Activated naive CD4-positive, alpha-beta T cell treated with anti-CD3 and anti-CD28 coated beads, Interleukin-2, amount 10 ng/mL, durations not matched to agents 7 days and 5 days (primary cell): ENCODE data around the gene BCL11A.

Source experiments
- CTCF ChIA-PET: fragments of 350-600 bp; sonication (Branson Sonifier 250); formaldehyde crosslinking; loops from one replicate; lab custom pipeline; 2021; ENCODE audit warnings: antibody characterized with exemption; lab: Charles Lee
- DNase-seq: peaks from one replicate; pipeline ENCODE4 v3.0.0-alpha.2; 2020
- H3K27ac Mint-ChIP-seq: one replicate; pipeline ENCODE4 v1.8.0; 2021; ENCODE audit warnings: mild to moderate bottlenecking, moderate library complexity, mixed read lengths
- H3K27me3 Mint-ChIP-seq: one replicate; pipeline ENCODE4 v1.8.0; 2021; ENCODE audit warnings: mild to moderate bottlenecking, mixed read lengths
- H3K36me3 Mint-ChIP-seq: one replicate; pipeline ENCODE4 v1.8.0; 2021; ENCODE audit warnings: mixed read lengths
- H3K4me1 Mint-ChIP-seq: one replicate; pipeline ENCODE4 v1.8.0; 2021; ENCODE audit warnings: mixed read lengths
- H3K4me3 Mint-ChIP-seq: one replicate; pipeline ENCODE4 v1.8.0; 2021; ENCODE audit warnings: mild to moderate bottlenecking, moderate library complexity, mixed read lengths
- H3K9me3 Mint-ChIP-seq: one replicate; pipeline ENCODE4 v1.8.0; 2021; ENCODE audit warnings: mixed read lengths

The BCL11A gene

DNA sequence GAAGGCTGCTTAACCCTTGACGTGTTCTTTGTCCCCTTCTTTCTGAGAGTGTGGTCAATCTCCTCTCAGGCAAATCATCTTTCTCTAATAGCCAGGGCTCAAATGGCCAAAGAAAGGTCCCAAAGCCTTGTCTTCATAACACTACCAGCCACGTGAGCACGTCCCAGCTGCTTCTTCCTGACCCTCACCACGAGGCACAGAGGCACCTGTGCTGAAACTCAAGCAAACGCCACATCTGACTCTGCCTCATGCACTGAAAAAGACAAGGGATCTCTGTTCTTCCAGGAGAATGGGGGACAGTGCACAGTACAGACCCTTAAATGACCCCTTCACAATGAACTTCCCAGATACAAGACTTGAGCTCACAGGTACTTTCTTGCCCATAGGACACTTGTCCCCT is 31.8 kb downstream of the BCL11A start:
- H3K27ac Mint-ChIP-seq: no peak overlapping the region
- no peak overlapping the region for H3K4me3 Mint-ChIP-seq
- H3K27me3 Mint-ChIP-seq: no peaks in the 10 kb centered on the region
- CTCF ChIA-PET: no interaction called here
- H3K9me3 Mint-ChIP-seq: no peaks in the 10 kb centered on the region
- no peak for DNase-seq
- H3K36me3 Mint-ChIP-seq: no peaks in the 10 kb centered on the region
- no peaks in the 10 kb centered on the region for H3K4me1 Mint-ChIP-seq

- no peak for DNase-seq
- Mint-ChIP-seq H3K27ac (no peak overlapping the region), H3K36me3 (no peaks in the 10 kb centered on the region), H3K27me3 (peaks cover 5% of the 10 kb centered on the region), H3K4me1 (no peaks in the 10 kb centered on the region), H3K4me3 (no peak overlapping the region), H3K9me3 (no peaks in the 10 kb centered on the region)
- CTCF ChIA-PET: no interaction called here
Measured at GRCh38 chr2:60520917-60521539, 32.4 kb downstream of the BCL11A start.

GRCh38 chr2:60520151-60520876 is 33.1 kb downstream of the BCL11A start:
- CTCF ChIA-PET: no interaction called here
- peaks cover 10% of the 10 kb centered on the region for H3K27me3 Mint-ChIP-seq
- no peaks in the 10 kb centered on the region for H3K9me3 Mint-ChIP-seq
- H3K36me3 Mint-ChIP-seq: no peaks in the 10 kb centered on the region
- H3K27ac Mint-ChIP-seq: no peak overlapping the region
- H3K4me3 Mint-ChIP-seq: no peak overlapping the region
- no peak for DNase-seq
- H3K4me1 Mint-ChIP-seq: no peaks in the 10 kb centered on the region

- no peak overlapping the region for H3K4me3 Mint-ChIP-seq
- no peaks in the 10 kb centered on the region for H3K36me3 Mint-ChIP-seq
- DNase-seq: no peak
- CTCF ChIA-PET: no interaction called here
- H3K27ac Mint-ChIP-seq: no peak overlapping the region
- H3K27me3 Mint-ChIP-seq: peaks cover 14% of the 10 kb centered on the region
- H3K4me1 Mint-ChIP-seq: no peaks in the 10 kb centered on the region
- no peaks in the 10 kb centered on the region for H3K9me3 Mint-ChIP-seq
Measured at GRCh38 chr2:60519231-60519863, 34.1 kb downstream of the BCL11A start.

GRCh38 chr2:60518567-60518966 is 34.9 kb downstream of the BCL11A start:
- H3K4me3 Mint-ChIP-seq: no peak overlapping the region
- no peaks in the 10 kb centered on the region for H3K9me3 Mint-ChIP-seq
- CTCF ChIA-PET: no interaction called here
- H3K27me3 Mint-ChIP-seq: peaks cover 20% of the 10 kb centered on the region
- H3K4me1 Mint-ChIP-seq: no peaks in the 10 kb centered on the region
- DNase-seq: no peak
- no peaks in the 10 kb centered on the region for H3K36me3 Mint-ChIP-seq
- no peak overlapping the region for H3K27ac Mint-ChIP-seq

DNA sequence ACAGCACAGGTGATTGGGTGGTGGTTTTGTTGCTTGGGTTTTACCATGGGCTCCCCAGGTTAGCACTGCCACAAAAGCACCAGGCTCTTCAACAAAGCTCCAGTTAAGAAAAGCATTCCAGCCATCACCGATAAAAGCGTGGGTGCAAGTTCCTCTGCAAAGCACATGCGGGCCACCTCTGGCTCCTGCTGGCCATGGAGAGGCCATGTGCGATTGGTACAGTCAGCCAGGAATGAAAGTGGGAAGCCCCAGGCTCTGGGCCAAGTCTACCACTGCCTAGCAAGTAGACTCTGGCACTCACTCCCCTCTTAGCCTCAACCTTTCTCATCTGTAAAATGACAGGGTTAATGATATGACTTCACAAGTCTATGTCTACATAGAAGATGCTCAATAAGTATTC is 36.0 kb downstream of the BCL11A start:
- CTCF ChIA-PET: interaction anchor here (1.2 kb wide), 1 partner anchor 10 kb away, joined by 3 read pairs; no protein-coding TSS in a partner anchor
- no peak for DNase-seq
- Mint-ChIP-seq H3K27me3 (peaks cover 26% of the 10 kb centered on the region), H3K9me3 (no peaks in the 10 kb centered on the region), H3K4me1 (no peaks in the 10 kb centered on the region), H3K4me3 (no peak overlapping the region), H3K36me3 (no peaks in the 10 kb centered on the region), H3K27ac (no peak overlapping the region)

DNA sequence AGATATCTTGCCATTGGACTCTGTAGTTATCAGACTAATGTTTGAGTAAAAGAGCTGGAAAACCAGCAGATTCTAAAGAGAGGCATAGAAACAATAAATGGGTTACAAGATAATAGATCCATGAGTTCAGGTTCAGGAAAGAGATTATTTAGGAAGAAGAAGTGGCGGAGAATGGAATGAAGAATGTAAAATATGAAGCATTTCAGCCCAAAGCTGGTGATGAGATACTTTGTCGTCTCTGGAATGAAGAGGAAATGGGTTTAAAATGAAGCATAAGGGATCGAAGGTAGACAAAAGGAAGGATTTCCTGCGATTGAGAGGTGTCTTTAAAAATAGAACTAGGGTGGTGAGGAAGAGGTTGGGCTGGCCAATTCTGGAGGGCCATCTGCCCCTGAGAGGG is 36.6 kb downstream of the BCL11A start:
- H3K27ac Mint-ChIP-seq: no peak overlapping the region
- no peak overlapping the region for H3K4me3 Mint-ChIP-seq
- no peaks in the 10 kb centered on the region for H3K36me3 Mint-ChIP-seq
- CTCF ChIA-PET: interaction anchor here (1.2 kb wide), 1 partner anchor 9 kb away, joined by 3 read pairs; no protein-coding TSS in a partner anchor
- no peaks in the 10 kb centered on the region for H3K4me1 Mint-ChIP-seq
- peaks cover 33% of the 10 kb centered on the region for H3K27me3 Mint-ChIP-seq
- no peaks in the 10 kb centered on the region for H3K9me3 Mint-ChIP-seq
- DNase-seq: no peak

DNA sequence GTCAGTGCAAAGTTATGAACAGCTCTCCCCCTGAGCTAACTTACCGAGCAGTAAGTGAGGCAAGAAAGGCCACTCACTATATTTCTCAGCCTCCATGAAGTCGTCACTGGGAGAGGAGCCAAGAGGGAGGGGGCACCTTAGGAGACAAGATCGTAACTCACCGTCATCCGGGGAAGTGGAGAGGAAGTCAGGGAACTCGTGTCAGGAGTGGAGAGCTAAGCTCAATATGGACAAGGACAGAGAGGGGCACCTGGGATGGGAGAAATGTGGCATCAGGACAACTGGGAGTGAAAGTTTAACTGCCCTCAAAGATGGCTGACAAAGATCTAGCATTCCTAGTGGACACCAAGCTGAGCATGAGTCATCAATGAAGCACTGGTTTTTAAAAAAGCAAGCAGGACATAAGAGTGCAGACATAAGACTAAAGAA is 37.1 kb downstream of the BCL11A start:
- Mint-ChIP-seq H3K27me3 (peaks cover 34% of the 10 kb centered on the region), H3K4me3 (no peak overlapping the region)

GRCh38 chr2:60515721-60516226 is 37.7 kb downstream of the BCL11A start:
- H3K4me1 Mint-ChIP-seq: no peaks in the 10 kb centered on the region
- CTCF ChIA-PET: no interaction called here
- H3K27ac Mint-ChIP-seq: no peak overlapping the region
- no peaks in the 10 kb centered on the region for H3K36me3 Mint-ChIP-seq
- no peaks in the 10 kb centered on the region for H3K9me3 Mint-ChIP-seq
- peaks cover 34% of the 10 kb centered on the region for H3K27me3 Mint-ChIP-seq
- H3K4me3 Mint-ChIP-seq: no peak overlapping the region
- DNase-seq: no peak

More for the DNA sequence above, 37.1 kb downstream of the BCL11A start:
- CTCF ChIA-PET: no interaction called here
- H3K36me3 Mint-ChIP-seq: no peaks in the 10 kb centered on the region
- no peak for DNase-seq
- no peak overlapping the region for H3K27ac Mint-ChIP-seq
- H3K9me3 Mint-ChIP-seq: no peaks in the 10 kb centered on the region
- H3K4me1 Mint-ChIP-seq: no peaks in the 10 kb centered on the region

- Mint-ChIP-seq H3K27ac (no peak overlapping the region), H3K4me1 (no peaks in the 10 kb centered on the region), H3K27me3 (peaks cover 42% of the 10 kb centered on the region), H3K9me3 (no peaks in the 10 kb centered on the region), H3K36me3 (no peaks in the 10 kb centered on the region), H3K4me3 (no peak overlapping the region)
- no peak for DNase-seq
- CTCF ChIA-PET: no interaction called here
Measured at GRCh38 chr2:60513996-60514395, 39.5 kb downstream of the BCL11A start.

GRCh38 chr2:60513191-60513590 is 40.3 kb downstream of the BCL11A start:
- Mint-ChIP-seq H3K4me3 (no peak overlapping the region), H3K27me3 (peaks cover 42% of the 10 kb centered on the region), H3K36me3 (no peaks in the 10 kb centered on the region), H3K4me1 (no peaks in the 10 kb centered on the region), H3K9me3 (no peaks in the 10 kb centered on the region), H3K27ac (no peak overlapping the region)
- CTCF ChIA-PET: no interaction called here
- no peak for DNase-seq

GRCh38 chr2:60512641-60513040 is 40.8 kb downstream of the BCL11A start:
- H3K4me1 Mint-ChIP-seq: no peaks in the 10 kb centered on the region

GRCh38 chr2:60512062-60512622 is 41.3 kb downstream of the BCL11A start:
- Mint-ChIP-seq H3K4me3 (no peak overlapping the region), H3K36me3 (no peaks in the 10 kb centered on the region), H3K27ac (no peak overlapping the region), H3K9me3 (no peaks in the 10 kb centered on the region), H3K4me1 (no peaks in the 10 kb centered on the region), H3K27me3 (peaks cover 46% of the 10 kb centered on the region)
- CTCF ChIA-PET: interaction anchor here (0.6 to 1.4 kb wide), 4 partner anchors 35 to 1497 kb away, joined by 3 read pairs; no protein-coding TSS in a partner anchor
- DNase-seq: no peak

More at GRCh38 chr2:60512641-60513040, 40.8 kb downstream of the BCL11A start:
- no peak overlapping the region for H3K4me3 Mint-ChIP-seq
- peaks cover 42% of the 10 kb centered on the region for H3K27me3 Mint-ChIP-seq
- H3K27ac Mint-ChIP-seq: no peak overlapping the region
- no peaks in the 10 kb centered on the region for H3K9me3 Mint-ChIP-seq
- DNase-seq: no peak
- H3K36me3 Mint-ChIP-seq: no peaks in the 10 kb centered on the region
- CTCF ChIA-PET: interaction anchor here (0.7 to 1.4 kb wide), 3 partner anchors 34 to 587 kb away, joined by 3 read pairs; no protein-coding TSS in a partner anchor

DNA sequence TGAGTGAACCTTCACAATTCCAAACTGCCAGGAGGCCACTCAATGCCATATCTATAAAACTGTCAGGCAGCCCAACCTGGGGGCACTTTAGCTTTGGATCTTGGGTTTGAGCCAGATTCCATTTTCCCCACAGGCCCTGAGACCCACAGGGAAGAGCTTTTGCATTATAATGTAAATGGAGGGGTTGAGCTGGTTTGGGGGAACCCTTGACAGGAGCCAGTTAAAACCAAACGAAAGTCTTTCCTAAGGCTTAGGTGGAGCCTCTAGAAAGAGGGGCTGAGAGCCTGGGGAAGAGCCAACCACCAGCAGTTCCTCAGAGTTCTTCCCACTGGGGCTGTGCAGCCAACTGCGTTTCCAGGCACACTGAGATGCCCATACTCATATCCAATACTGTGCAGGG is 42.7 kb downstream of the BCL11A start:
- Mint-ChIP-seq H3K27ac (no peak overlapping the region), H3K4me1 (no peaks in the 10 kb centered on the region), H3K4me3 (no peak overlapping the region), H3K36me3 (no peaks in the 10 kb centered on the region), H3K27me3 (peaks cover 45% of the 10 kb centered on the region), H3K9me3 (no peaks in the 10 kb centered on the region)
- no peak for DNase-seq
- CTCF ChIA-PET: no interaction called here
